Panc1 (cell line): ENCODE data around the gene MROH2A. TPM values are rescaled to one million over a fixed set of nuclear protein-coding genes. Genes with fewer than 3 reads are reported as not detected.

Source experiments
- ATAC-seq: fragments of 200-7000 bp; cut with Tn5 transposase; 2 replicates; pipeline ENCODE4 v1.9.1; 2020; ENCODE audit warnings: mild to moderate bottlenecking, moderate library complexity
- BruUV-seq: library from RNA; stranded (reverse); fragments of 400-500 nt; replicated peaks from 2 replicates; lab custom pipeline; 2021; lab: Mats Ljungman, UMichigan
- CTCF ChIA-PET: fragments of 300-600 bp; sonication (Branson Sonifier 250); formaldehyde crosslinking; loops from one replicate; lab custom pipeline; 2022; ENCODE audit warnings: antibody characterized with exemption; lab: Charles Lee
- POLR2A ChIA-PET: fragments of 300-600 bp; sonication (Branson Sonifier 250); formaldehyde crosslinking; loops from one replicate; lab custom pipeline; 2022; ENCODE audit warnings: antibody characterized with exemption; lab: Charles Lee
- DNase-seq: peaks from one replicate; pipeline ENCODE4 v3.0.0-alpha.2; 2010; ENCODE audit warnings: low read depth, low spot score
- H3K27ac ChIP-seq: 2 replicates; pipeline ENCODE4 v1.5.1; 2011; ENCODE audit warnings: mild to moderate bottlenecking, low read length, inconsistent platforms
- H3K27me3 ChIP-seq: fragments of 200-500 bp; sonication (Bioruptor generic); 2 replicates; pipeline ENCODE4 v1.6.0; 2014; ENCODE audit warnings: low read length, inconsistent platforms; ENCODE audit not compliant: control insufficient read depth, insufficient read depth
- H3K36me3 ChIP-seq: fragments of 200-500 bp; sonication (Bioruptor generic); 2 replicates; pipeline ENCODE4 v1.5.1; 2014; ENCODE audit warnings: inconsistent platforms, mild to moderate bottlenecking, low read length, moderate library complexity; ENCODE audit not compliant: control insufficient read depth, insufficient read depth
- H3K4me1 ChIP-seq: 2 replicates; pipeline ENCODE4 v1.5.1; 2011; ENCODE audit warnings: inconsistent platforms, mild to moderate bottlenecking, low read length, moderate library complexity; ENCODE audit not compliant: control insufficient read depth, insufficient read depth
- H3K4me3 ChIP-seq, 2 experiments: 2 replicates each; pipeline ENCODE4 v1.5.1; 2011 to 2012; ENCODE audit warnings: low read depth in 2 of 2, low read length in 2 of 2, mild to moderate bottlenecking in 2 of 2, inconsistent platforms in 1 of 2, moderate library complexity in 1 of 2
- H3K9me3 ChIP-seq: fragments of 200-500 bp; sonication (Bioruptor generic); 2 replicates; pipeline ENCODE4 v1.5.1; 2014; ENCODE audit warnings: low read depth, mild to moderate bottlenecking, inconsistent platforms, low read length, moderate library complexity; ENCODE audit not compliant: control insufficient read depth, insufficient read depth
- POLR2AphosphoS5 ChIP-seq: IDR thresholded peaks from 2 replicates; pipeline ENCODE4 v1.6.1; 2012; ENCODE audit warnings: mild to moderate bottlenecking, low read depth, low read length, moderate library complexity
- SIN3A ChIP-seq: IDR thresholded peaks from 2 replicates; pipeline ENCODE4 v1.6.1; 2012; ENCODE audit warnings: low read depth, mild to moderate bottlenecking, low read length, moderate library complexity, borderline replicate concordance; ENCODE audit not compliant: insufficient read depth
- TCF7L2 ChIP-seq: IDR thresholded peaks from 2 replicates; pipeline ENCODE4 v1.6.1; 2011; ENCODE audit warnings: mild to moderate bottlenecking, low read depth, low read length, inconsistent platforms
- in situ Hi-C: cut with HindIII; loops from 2 replicates; pipeline ENCODE4 v1.10.0; 2016; ENCODE audit warnings: low sequenced_read_pairs, low pct_unique_long_range_greater_than_20kb
- intact Hi-C: fragments of 100-400 bp; cut with micrococcal nuclease; formaldehyde crosslinking; loops from one replicate; pipeline ENCODE4 v1.10.0; 2022; ENCODE audit not compliant: unreplicated experiment
- total RNA-seq: library from RNA; stranded (reverse); gene quantifications from one replicate; pipeline ENCODE4 v1.2.1, GENCODE V29; 2021; ENCODE audit not compliant: unreplicated experiment
- TF ChIP-seq, protein P1 (sequence below): fragments of 450-650 bp; IDR thresholded peaks from 2 replicates; pipeline ENCODE4 v1.5.1; 2017; ENCODE audit warnings: mild to moderate bottlenecking
- TF ChIP-seq, protein P2 (sequence below), 2 experiments: IDR thresholded peaks; 2 replicates each; pipeline ENCODE4 v1.6.1; 2011 to 2012; ENCODE audit warnings: low read depth in 2 of 2, control low read depth in 1 of 2, low read length in 1 of 2, mild to moderate bottlenecking in 1 of 2, moderate library complexity in 1 of 2; ENCODE audit not compliant: insufficient read depth in 1 of 2

Gene MROH2A
- total RNA-seq, 1 experiment from 2014 or later: not detected

DNA sequence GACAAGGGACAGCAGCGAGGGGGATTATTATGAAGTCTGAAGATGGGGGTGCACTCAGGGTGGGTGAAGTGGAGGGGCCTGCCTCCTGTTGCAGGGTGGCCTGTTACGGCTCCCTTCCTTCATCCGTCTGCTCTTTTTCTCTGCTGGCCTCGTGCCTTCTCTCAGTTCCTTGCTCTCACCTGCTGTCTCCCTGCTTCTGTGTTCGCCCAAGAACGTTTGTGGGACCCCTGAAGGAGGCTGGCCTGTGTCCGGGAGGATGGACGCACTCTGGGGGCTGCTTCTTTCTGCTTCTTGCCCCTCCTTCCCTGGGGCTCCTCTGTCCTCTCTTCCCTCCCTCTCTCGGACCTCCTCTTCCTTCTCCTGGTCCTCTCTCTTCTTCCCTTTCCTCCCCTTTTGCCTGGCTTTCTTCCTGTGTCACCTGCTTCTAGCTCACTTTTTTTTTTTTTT lies 13.8 kb downstream of the MROH2A start:
- intact Hi-C loops: no loop called here
- no peaks in the 10 kb centered on the region for H3K4me1 ChIP-seq
- ChIA-PET CTCF (no interaction called here), POLR2A (no interaction called here)
- no peak overlapping the region for H3K27ac ChIP-seq
- H3K9me3 ChIP-seq: no peaks in the 10 kb centered on the region
- TF ChIP-seq POLR2AphosphoS5 (no peak), TCF7L2 (no peak), SIN3A (no peak)
- TF ChIP-seq, protein P1, sequence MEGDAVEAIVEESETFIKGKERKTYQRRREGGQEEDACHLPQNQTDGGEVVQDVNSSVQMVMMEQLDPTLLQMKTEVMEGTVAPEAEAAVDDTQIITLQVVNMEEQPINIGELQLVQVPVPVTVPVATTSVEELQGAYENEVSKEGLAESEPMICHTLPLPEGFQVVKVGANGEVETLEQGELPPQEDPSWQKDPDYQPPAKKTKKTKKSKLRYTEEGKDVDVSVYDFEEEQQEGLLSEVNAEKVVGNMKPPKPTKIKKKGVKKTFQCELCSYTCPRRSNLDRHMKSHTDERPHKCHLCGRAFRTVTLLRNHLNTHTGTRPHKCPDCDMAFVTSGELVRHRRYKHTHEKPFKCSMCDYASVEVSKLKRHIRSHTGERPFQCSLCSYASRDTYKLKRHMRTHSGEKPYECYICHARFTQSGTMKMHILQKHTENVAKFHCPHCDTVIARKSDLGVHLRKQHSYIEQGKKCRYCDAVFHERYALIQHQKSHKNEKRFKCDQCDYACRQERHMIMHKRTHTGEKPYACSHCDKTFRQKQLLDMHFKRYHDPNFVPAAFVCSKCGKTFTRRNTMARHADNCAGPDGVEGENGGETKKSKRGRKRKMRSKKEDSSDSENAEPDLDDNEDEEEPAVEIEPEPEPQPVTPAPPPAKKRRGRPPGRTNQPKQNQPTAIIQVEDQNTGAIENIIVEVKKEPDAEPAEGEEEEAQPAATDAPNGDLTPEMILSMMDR: no peak
- TF ChIP-seq, protein P2, sequence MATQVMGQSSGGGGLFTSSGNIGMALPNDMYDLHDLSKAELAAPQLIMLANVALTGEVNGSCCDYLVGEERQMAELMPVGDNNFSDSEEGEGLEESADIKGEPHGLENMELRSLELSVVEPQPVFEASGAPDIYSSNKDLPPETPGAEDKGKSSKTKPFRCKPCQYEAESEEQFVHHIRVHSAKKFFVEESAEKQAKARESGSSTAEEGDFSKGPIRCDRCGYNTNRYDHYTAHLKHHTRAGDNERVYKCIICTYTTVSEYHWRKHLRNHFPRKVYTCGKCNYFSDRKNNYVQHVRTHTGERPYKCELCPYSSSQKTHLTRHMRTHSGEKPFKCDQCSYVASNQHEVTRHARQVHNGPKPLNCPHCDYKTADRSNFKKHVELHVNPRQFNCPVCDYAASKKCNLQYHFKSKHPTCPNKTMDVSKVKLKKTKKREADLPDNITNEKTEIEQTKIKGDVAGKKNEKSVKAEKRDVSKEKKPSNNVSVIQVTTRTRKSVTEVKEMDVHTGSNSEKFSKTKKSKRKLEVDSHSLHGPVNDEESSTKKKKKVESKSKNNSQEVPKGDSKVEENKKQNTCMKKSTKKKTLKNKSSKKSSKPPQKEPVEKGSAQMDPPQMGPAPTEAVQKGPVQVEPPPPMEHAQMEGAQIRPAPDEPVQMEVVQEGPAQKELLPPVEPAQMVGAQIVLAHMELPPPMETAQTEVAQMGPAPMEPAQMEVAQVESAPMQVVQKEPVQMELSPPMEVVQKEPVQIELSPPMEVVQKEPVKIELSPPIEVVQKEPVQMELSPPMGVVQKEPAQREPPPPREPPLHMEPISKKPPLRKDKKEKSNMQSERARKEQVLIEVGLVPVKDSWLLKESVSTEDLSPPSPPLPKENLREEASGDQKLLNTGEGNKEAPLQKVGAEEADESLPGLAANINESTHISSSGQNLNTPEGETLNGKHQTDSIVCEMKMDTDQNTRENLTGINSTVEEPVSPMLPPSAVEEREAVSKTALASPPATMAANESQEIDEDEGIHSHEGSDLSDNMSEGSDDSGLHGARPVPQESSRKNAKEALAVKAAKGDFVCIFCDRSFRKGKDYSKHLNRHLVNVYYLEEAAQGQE (IDR thresholded peaks at IDR 0.05; ENCODE audit: insufficient read depth in 1 of 2, low read depth in 2 of 2, low read length in 1 of 2): no peak
- H3K36me3 ChIP-seq: no peaks in the 10 kb centered on the region
- no peak for DNase-seq
- H3K4me3 ChIP-seq: no peak overlapping the region
- no peak for ATAC-seq
- no TSS peak for BruUV-seq
- no peaks in the 10 kb centered on the region for H3K27me3 ChIP-seq
- in situ Hi-C loops: no loop called here

DNA sequence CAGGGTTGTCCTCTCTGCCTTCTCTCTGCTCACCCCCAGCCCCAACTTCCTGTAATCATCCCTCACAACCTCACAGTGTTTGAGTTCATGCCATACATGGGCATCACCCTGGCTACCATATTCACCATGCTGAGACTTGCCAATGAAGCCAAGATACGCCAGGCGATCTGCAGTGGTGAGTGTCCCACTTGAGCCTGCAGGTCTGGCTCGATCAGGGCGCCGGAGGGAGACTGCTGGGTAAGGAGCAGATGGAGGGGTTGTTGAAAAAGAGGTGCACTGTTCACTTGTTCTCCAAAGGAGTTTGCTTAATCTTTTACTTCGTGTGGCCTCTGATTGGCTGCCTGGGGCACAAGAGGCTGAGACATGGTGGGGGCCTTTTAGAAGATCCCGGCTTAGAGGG lies 14.6 kb downstream of the MROH2A start:
- in situ Hi-C loops (no loop called here), intact Hi-C loops (no loop called here)
- ChIA-PET CTCF (no interaction called here), POLR2A (no interaction called here)
- H3K27me3 ChIP-seq: no peaks in the 10 kb centered on the region
- no peak for ATAC-seq
- H3K27ac ChIP-seq: no peak overlapping the region
- no peaks in the 10 kb centered on the region for H3K4me1 ChIP-seq
- no peak for TF ChIP-seq SIN3A
- TF ChIP-seq POLR2AphosphoS5: no peak
- no peak for TF ChIP-seq TCF7L2
- TF ChIP-seq, protein P1: no peak
- TF ChIP-seq, protein P2 (IDR thresholded peaks at IDR 0.05; ENCODE audit: insufficient read depth in 1 of 2, low read depth in 2 of 2, low read length in 1 of 2): no peak
- no peaks in the 10 kb centered on the region for H3K36me3 ChIP-seq
- H3K9me3 ChIP-seq: no peaks in the 10 kb centered on the region
- BruUV-seq: no TSS peak
- H3K4me3 ChIP-seq: no peak overlapping the region
- DNase-seq: no peak
